ENCODE data around the gene AP5S1.
"Not testable (repeated sequence)": the region's sequence is repeated elsewhere in the genome, so short reads cannot be mapped to it uniquely, and the experiment has no call there.

AP5S1 gene

GRCh38 chr20:3794168-3794567, 26.2 kb upstream of the AP5S1 start:
- not testable (repeated sequence) for DNase-seq

GRCh38 chr20:3794701-3795420, 25.5 kb upstream of the AP5S1 start:
- DNase-seq, result no peak

GRCh38 chr20:3795511-3796468, 24.6 kb upstream of the AP5S1 start, which contains the start of gene CDC25B:
CDC25B (plus strand) TSS chr20:3796310; CDS start chr20:3796532, 222 bp downstream.
- peak; percentile 97 for DNase-seq

GRCh38 chr20:3796477-3797225, 23.7 kb upstream of the AP5S1 start:
- DNase-seq, result no peak

GRCh38 chr20:3797226-3797545, 23.2 kb upstream of the AP5S1 start:
- no peak for DNase-seq

- DNase-seq, result no peak
Measured at GRCh38 chr20:3797592-3798372, 22.6 kb upstream of the AP5S1 start.

GRCh38 chr20:3798373-3798768, 22.0 kb upstream of the AP5S1 start:
- no peak for DNase-seq

- DNase-seq, result peak; percentile 76
Measured at GRCh38 chr20:3798908-3799248, 21.5 kb upstream of the AP5S1 start.

GRCh38 chr20:3800256-3800877, 20.0 kb upstream of the AP5S1 start:
- DNase-seq, result peak; percentile 12

GRCh38 chr20:3800878-3801260, 19.5 kb upstream of the AP5S1 start:
- DNase-seq, result no peak

- no peak for DNase-seq
Measured at GRCh38 chr20:3801299-3801698, 19.0 kb upstream of the AP5S1 start.

- DNase-seq, result no peak
Measured at GRCh38 chr20:3801846-3802245, 18.5 kb upstream of the AP5S1 start.

- DNase-seq, result no peak
Measured at GRCh38 chr20:3802524-3803239, 17.7 kb upstream of the AP5S1 start.

GRCh38 chr20:3803289-3803688, 17.1 kb upstream of the AP5S1 start:
- DNase-seq, result peak; percentile 13

- peak; percentile 10 for DNase-seq
Measured at GRCh38 chr20:3803854-3804253, 16.5 kb upstream of the AP5S1 start.

GRCh38 chr20:3804254-3804751, 16.0 kb upstream of the AP5S1 start:
- no peak for DNase-seq

- peak; percentile 19 for DNase-seq
Measured at GRCh38 chr20:3804781-3805180, 15.6 kb upstream of the AP5S1 start.

GRCh38 chr20:3808544-3808943, 11.8 kb upstream of the AP5S1 start:
- no peak for DNase-seq

- DNase-seq, result peak; percentile 98
Measured at GRCh38 chr20:3811467-3812258, 8.7 kb upstream of the AP5S1 start.

- DNase-seq, result peak; percentile 29
Measured at GRCh38 chr20:3812259-3812681, 8.1 kb upstream of the AP5S1 start.

Data from femur (tissue), 1 donor.